Activated naive CD8-positive, alpha-beta T cell treated with anti-CD3 and anti-CD28 coated beads, Interleukin-2, amount 50 U/mL, for 24 hours (primary cell): ENCODE data around the gene FTO.

Source experiments
- ATAC-seq: fragments of 150-1000 bp; cut with Tn5 transposase; one replicate; pipeline ENCODE4 v1.10.0; 2021
- DNase-seq: peaks from one replicate; pipeline ENCODE4 v3.0.0; 2021
- H3K27ac Mint-ChIP-seq: one replicate; pipeline ENCODE4 v1.8.0; 2021; ENCODE audit warnings: mild to moderate bottlenecking, mixed read lengths
- H3K27me3 Mint-ChIP-seq: one replicate; pipeline ENCODE4 v1.8.0; 2021; ENCODE audit warnings: mixed read lengths
- H3K36me3 Mint-ChIP-seq: one replicate; pipeline ENCODE4 v1.8.0; 2021; ENCODE audit warnings: low read depth, mixed read lengths
- H3K4me1 Mint-ChIP-seq: one replicate; pipeline ENCODE4 v1.8.0; 2021; ENCODE audit warnings: mixed read lengths
- H3K4me3 Mint-ChIP-seq: one replicate; pipeline ENCODE4 v1.8.0; 2021; ENCODE audit warnings: mild to moderate bottlenecking, moderate library complexity, mixed read lengths
- H3K9me3 Mint-ChIP-seq: one replicate; pipeline ENCODE4 v1.8.0; 2021; ENCODE audit warnings: mixed read lengths

Gene FTO

DNA sequence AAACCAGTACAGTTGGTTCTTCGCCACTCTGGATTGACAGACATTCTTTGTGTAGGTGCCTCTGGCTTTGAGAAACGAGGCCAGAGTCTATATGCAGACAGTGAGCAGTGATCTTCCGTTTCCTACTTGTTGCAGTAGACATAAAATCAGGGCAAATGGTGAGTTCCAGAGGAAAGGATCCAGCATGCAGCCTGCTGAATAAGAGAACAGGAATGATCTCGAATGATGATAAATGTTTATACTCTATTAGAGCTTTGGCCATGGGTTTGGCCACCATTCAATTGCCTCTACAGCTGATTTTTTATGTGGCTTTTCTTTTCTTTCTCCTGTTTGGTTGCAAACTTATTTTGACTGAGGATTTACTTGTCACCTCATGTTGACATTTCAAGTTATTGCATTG lies 295.9 kb downstream of the FTO start:
- no peaks in the 10 kb centered on the region for H3K27me3 Mint-ChIP-seq
- no peak overlapping the region for H3K4me3 Mint-ChIP-seq
- DNase-seq (no peak), ATAC-seq (no peak)
- H3K27ac Mint-ChIP-seq = no peak overlapping the region
- H3K9me3 Mint-ChIP-seq = no peaks in the 10 kb centered on the region
- H3K36me3 Mint-ChIP-seq = peaks cover 1% of the 10 kb centered on the region
- no peaks in the 10 kb centered on the region for H3K4me1 Mint-ChIP-seq

GRCh38 chr16:54000361-54000760 lies 296.4 kb downstream of the FTO start:
- H3K27me3 Mint-ChIP-seq = no peaks in the 10 kb centered on the region
- no peak overlapping the region for H3K27ac Mint-ChIP-seq
- no peak overlapping the region for H3K4me3 Mint-ChIP-seq
- H3K9me3 Mint-ChIP-seq = no peaks in the 10 kb centered on the region
- peaks cover 1% of the 10 kb centered on the region for H3K36me3 Mint-ChIP-seq
- DNase-seq (no peak), ATAC-seq (no peak)
- H3K4me1 Mint-ChIP-seq = no peaks in the 10 kb centered on the region

DNA sequence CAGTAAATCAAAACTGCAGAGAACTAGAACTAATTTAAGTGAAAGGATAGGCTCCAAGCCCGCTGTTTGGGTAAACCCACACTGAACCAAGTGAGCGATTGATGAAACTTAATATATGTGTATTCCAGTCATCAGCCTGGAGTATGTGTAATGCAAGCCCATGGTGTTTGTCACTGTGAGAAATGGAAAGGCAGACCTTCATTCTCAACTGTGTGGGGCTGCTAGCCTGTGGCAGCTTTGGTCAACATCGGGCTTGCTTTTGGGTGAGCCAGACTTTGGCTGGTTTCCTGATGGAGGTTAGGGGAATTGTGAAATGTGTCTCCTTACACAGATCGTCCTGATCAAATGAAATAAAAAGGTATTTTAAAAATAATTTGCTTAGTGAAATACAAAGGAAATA lies 302.7 kb downstream of the FTO start:
- Mint-ChIP-seq H3K27ac (no peak overlapping the region), H3K9me3 (peaks cover 4% of the 10 kb centered on the region), H3K36me3 (peaks cover 29% of the 10 kb centered on the region), H3K4me3 (no peak overlapping the region), H3K4me1 (no peaks in the 10 kb centered on the region), H3K27me3 (no peaks in the 10 kb centered on the region)
- ATAC-seq = no peak
- DNase-seq = no peak

DNA sequence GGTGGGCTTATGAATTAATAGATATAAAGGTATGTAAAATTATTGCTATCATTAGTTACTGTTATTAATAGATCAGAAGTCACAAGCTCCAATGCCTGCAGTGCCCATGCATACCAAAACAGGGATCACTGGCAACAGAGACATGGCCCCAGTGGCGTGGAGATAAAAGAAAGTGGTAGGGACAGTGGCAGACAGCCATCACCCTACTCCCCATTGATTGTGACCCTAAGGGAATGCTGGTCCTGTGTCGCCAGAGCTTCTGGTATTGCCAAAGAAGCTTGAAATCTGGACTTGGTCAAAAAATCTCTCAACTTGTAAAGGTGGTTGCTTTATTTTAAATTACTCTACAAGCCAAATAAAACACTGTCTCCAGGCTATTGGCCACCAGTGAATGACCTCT lies 303.5 kb downstream of the FTO start:
- no peak overlapping the region for H3K27ac Mint-ChIP-seq
- H3K27me3 Mint-ChIP-seq = no peaks in the 10 kb centered on the region
- H3K36me3 Mint-ChIP-seq = peaks cover 30% of the 10 kb centered on the region
- peaks cover 8% of the 10 kb centered on the region for H3K9me3 Mint-ChIP-seq
- DNase-seq = no peak
- ATAC-seq = no peak
- no peak overlapping the region for H3K4me3 Mint-ChIP-seq
- no peaks in the 10 kb centered on the region for H3K4me1 Mint-ChIP-seq

DNA sequence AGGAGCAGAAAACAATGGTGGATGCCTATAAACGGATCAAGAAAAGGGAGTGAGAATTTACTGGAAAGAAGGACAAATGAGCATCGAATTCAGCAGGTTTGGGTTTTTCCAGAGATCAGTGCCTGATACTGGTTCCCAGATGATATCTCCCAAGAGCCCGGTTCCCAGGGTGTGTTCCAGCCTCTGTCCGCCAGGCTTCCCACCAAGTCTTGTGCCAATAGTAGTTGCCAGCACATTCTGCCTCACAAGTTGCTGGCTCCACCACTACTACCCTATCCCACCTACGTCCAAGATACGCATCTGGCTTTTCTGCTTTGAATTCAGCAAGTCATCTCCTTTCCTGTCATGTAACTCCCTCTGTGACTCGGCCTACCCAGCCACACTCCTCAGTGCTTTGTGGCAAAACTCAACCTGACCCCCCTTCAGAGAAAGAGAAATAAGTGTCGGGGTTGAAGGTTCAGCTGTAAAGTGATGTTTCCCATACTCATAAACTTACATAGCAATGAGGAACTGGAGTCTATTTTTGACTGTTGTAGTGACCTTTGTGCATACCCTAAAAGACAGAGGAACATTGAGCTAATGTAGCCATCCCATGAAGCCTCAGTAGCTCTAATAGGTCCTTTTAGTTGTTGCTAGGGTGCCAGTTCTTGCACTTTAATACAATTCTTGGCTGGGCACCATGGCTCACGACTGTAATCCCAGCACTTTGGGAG lies 305.7 kb downstream of the FTO start:
- Mint-ChIP-seq H3K9me3 (peaks cover 8% of the 10 kb centered on the region), H3K36me3 (peaks cover 36% of the 10 kb centered on the region), H3K27me3 (no peaks in the 10 kb centered on the region), H3K27ac (no peak overlapping the region), H3K4me3 (no peak overlapping the region), H3K4me1 (no peaks in the 10 kb centered on the region)
- ATAC-seq = no peak
- no peak for DNase-seq

GRCh38 chr16:54015147-54015546 lies 311.2 kb downstream of the FTO start:
- Mint-ChIP-seq H3K36me3 (peaks cover 30% of the 10 kb centered on the region), H3K4me1 (no peaks in the 10 kb centered on the region)

GRCh38 chr16:54022362-54022761 lies 318.4 kb downstream of the FTO start:
- Mint-ChIP-seq H3K27me3 (no peaks in the 10 kb centered on the region), H3K4me3 (no peak overlapping the region), H3K27ac (no peak overlapping the region), H3K9me3 (peaks cover 30% of the 10 kb centered on the region), H3K4me1 (no peaks in the 10 kb centered on the region), H3K36me3 (peaks cover 37% of the 10 kb centered on the region)
- DNase-seq = no peak
- no peak for ATAC-seq

More at GRCh38 chr16:54015147-54015546, 311.2 kb downstream of the FTO start:
- no peak overlapping the region for H3K27ac Mint-ChIP-seq
- no peak for ATAC-seq
- no peak for DNase-seq
- H3K27me3 Mint-ChIP-seq = no peaks in the 10 kb centered on the region
- H3K4me3 Mint-ChIP-seq = no peak overlapping the region
- H3K9me3 Mint-ChIP-seq = peaks cover 25% of the 10 kb centered on the region

DNA sequence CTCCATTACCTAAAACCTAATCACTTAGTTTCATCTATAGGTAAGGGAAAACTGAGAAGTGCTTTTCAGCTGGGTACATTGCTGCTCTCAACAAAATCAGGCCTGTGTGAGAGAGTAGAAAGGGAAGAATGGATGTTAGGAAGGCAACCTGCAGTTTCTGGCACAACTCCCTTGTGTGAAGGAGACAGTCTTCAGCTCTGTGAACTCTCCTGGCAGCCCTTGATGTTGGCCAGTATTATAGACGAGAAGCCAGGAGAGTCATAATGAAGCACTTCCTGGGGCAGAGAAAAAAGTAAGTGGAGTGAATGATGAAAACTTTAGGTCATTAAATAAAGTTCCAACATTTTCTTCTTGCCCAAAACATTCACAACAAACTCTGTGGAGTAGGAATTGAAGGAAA lies 322.5 kb downstream of the FTO start:
- no peak overlapping the region for H3K27ac Mint-ChIP-seq
- no peak overlapping the region for H3K4me3 Mint-ChIP-seq
- no peak for DNase-seq
- no peaks in the 10 kb centered on the region for H3K4me1 Mint-ChIP-seq
- H3K27me3 Mint-ChIP-seq = no peaks in the 10 kb centered on the region
- H3K9me3 Mint-ChIP-seq = peaks cover 36% of the 10 kb centered on the region
- H3K36me3 Mint-ChIP-seq = peaks cover 46% of the 10 kb centered on the region
- no peak for ATAC-seq

GRCh38 chr16:54027062-54027461 lies 323.1 kb downstream of the FTO start:
- no peak overlapping the region for H3K27ac Mint-ChIP-seq
- H3K4me3 Mint-ChIP-seq = no peak overlapping the region
- H3K36me3 Mint-ChIP-seq = peaks cover 46% of the 10 kb centered on the region
- ATAC-seq (no peak), DNase-seq (no peak)
- no peaks in the 10 kb centered on the region for H3K4me1 Mint-ChIP-seq
- no peaks in the 10 kb centered on the region for H3K27me3 Mint-ChIP-seq
- peaks cover 34% of the 10 kb centered on the region for H3K9me3 Mint-ChIP-seq

DNA sequence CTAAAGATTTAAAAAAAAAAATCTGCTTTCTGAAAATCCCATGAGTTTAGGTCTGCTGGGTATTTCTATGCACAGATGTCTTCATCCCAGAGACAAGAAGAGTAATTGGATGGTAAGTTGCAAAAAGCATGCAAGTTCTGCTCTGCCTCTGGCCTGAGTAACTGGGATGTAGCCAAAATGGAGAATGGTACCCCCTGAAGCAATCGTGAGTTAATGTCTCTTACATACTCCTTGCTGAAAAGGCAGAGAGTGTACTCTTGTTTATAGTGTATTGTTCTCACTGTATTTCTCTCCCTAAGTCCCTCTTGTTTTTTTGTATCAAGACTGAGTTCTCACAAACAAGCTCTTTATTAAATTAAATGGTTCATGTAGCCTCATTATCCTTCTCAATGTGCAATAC lies 323.6 kb downstream of the FTO start:
- ATAC-seq (no peak), DNase-seq (no peak)
- Mint-ChIP-seq H3K4me1 (no peaks in the 10 kb centered on the region), H3K27me3 (no peaks in the 10 kb centered on the region), H3K36me3 (peaks cover 43% of the 10 kb centered on the region), H3K9me3 (peaks cover 30% of the 10 kb centered on the region), H3K27ac (no peak overlapping the region), H3K4me3 (no peak overlapping the region)

- H3K27ac Mint-ChIP-seq = no peak overlapping the region
- peaks cover 30% of the 10 kb centered on the region for H3K9me3 Mint-ChIP-seq
- H3K27me3 Mint-ChIP-seq = no peaks in the 10 kb centered on the region
- H3K36me3 Mint-ChIP-seq = peaks cover 44% of the 10 kb centered on the region
- DNase-seq (no peak), ATAC-seq (no peak)
- H3K4me1 Mint-ChIP-seq = no peaks in the 10 kb centered on the region
- H3K4me3 Mint-ChIP-seq = no peak overlapping the region
Observed at GRCh38 chr16:54027995-54028394, 324.0 kb downstream of the FTO start.

DNA sequence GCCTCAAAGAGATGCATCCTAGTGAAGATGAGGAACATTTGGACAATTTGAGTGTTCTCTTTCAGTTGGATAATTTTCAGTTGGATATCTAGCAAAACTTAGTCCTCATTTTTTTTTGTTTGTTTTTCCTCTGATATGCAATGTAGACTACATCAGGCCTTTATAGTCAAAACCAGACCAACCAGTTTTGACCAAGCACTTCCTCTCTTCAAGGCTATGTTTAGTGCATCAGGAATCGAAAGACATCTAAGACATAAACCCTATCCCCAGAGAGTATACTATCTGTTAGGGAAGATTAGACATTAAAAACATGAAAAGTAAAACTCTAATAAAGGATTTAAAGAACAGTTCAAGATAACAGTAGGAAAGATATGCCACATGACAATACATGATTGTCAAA lies 326.5 kb downstream of the FTO start:
- Mint-ChIP-seq H3K9me3 (peaks cover 27% of the 10 kb centered on the region), H3K27me3 (no peaks in the 10 kb centered on the region), H3K36me3 (peaks cover 38% of the 10 kb centered on the region), H3K4me3 (no peak overlapping the region), H3K4me1 (no peaks in the 10 kb centered on the region), H3K27ac (no peak overlapping the region)
- DNase-seq (no peak), ATAC-seq (no peak)

GRCh38 chr16:54031107-54031760 lies 327.3 kb downstream of the FTO start:
- Mint-ChIP-seq H3K4me1 (no peaks in the 10 kb centered on the region), H3K27ac (no peak overlapping the region), H3K36me3 (peaks cover 39% of the 10 kb centered on the region), H3K27me3 (no peaks in the 10 kb centered on the region), H3K4me3 (no peak overlapping the region), H3K9me3 (peaks cover 27% of the 10 kb centered on the region)
- ATAC-seq = no peak
- no peak for DNase-seq

- no peaks in the 10 kb centered on the region for H3K27me3 Mint-ChIP-seq
- peaks cover 26% of the 10 kb centered on the region for H3K9me3 Mint-ChIP-seq
- no peak overlapping the region for H3K4me3 Mint-ChIP-seq
- H3K27ac Mint-ChIP-seq = no peak overlapping the region
- DNase-seq (no peak), ATAC-seq (no peak)
- H3K4me1 Mint-ChIP-seq = no peaks in the 10 kb centered on the region
- H3K36me3 Mint-ChIP-seq = peaks cover 28% of the 10 kb centered on the region
Observed at GRCh38 chr16:54033747-54034146, 329.8 kb downstream of the FTO start.

DNA sequence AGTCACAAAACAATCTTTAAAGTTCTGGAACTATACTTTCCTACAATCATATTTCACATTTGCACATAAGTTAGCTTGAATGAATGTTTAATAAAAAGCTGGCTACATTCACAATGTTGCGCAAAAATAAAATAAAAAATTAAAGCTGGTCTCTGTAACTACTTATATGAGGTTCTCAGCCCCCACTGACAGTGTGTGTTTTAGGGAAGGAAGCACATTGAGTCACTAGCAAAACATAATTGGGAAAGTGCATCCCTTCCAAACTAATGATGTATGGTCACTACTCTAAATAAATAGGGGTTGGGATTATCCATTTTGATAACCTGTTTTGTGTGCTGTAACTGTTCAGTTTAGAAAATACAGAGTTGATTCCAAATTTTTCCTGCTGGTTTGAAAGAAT lies 330.7 kb downstream of the FTO start:
- peaks cover 24% of the 10 kb centered on the region for H3K36me3 Mint-ChIP-seq
- no peak overlapping the region for H3K4me3 Mint-ChIP-seq
- H3K27me3 Mint-ChIP-seq = no peaks in the 10 kb centered on the region
- H3K4me1 Mint-ChIP-seq = no peaks in the 10 kb centered on the region
- H3K9me3 Mint-ChIP-seq = peaks cover 19% of the 10 kb centered on the region
- H3K27ac Mint-ChIP-seq = no peak overlapping the region
- DNase-seq (no peak), ATAC-seq (no peak)
